Lower lobe of right lung (tissue), 2 donors: ENCODE data around the gene BGN. TPM values are rescaled to one million over a fixed set of nuclear protein-coding genes. Genes with fewer than 3 reads are reported as not detected.

ENCODE experiments used
- ATAC-seq, 2 donors: fragments of 200-7000 bp; cut with Tn5 transposase; one replicate each; pipeline ENCODE4 v1.9.1; 2020 to 2022; ENCODE audit warnings: mild to moderate bottlenecking in 2 of 2, moderate library complexity in 2 of 2
- DNase-seq: peaks from one replicate; pipeline ENCODE4 v3.0.0-alpha.2; 2020
- H3K27ac ChIP-seq: fragments of 200-600 bp; one replicate; pipeline ENCODE4 v1.8.0; 2022
- H3K27me3 ChIP-seq: fragments of 200-600 bp; one replicate; pipeline ENCODE4 v1.8.0; 2022; ENCODE audit warnings: low read depth
- H3K36me3 ChIP-seq: fragments of 200-600 bp; one replicate; pipeline ENCODE4 v1.8.0; 2022; ENCODE audit warnings: mild to moderate bottlenecking
- H3K4me1 ChIP-seq: fragments of 200-600 bp; one replicate; pipeline ENCODE4 v1.8.0; 2022
- H3K4me3 ChIP-seq: fragments of 200-600 bp; one replicate; pipeline ENCODE4 v1.8.0; 2022; ENCODE audit warnings: mild to moderate bottlenecking
- H3K9me3 ChIP-seq: fragments of 200-600 bp; one replicate; pipeline ENCODE4 v1.8.0; 2022
- CTCF ChIP-seq: fragments of 200-600 bp; IDR thresholded peaks from one replicate; pipeline ENCODE4 v1.8.0; 2022; ENCODE audit warnings: antibody characterized with exemption, mild to moderate bottlenecking
- intact Hi-C: fragments of 100-400 bp; cut with DNase I; formaldehyde crosslinking; loops from one replicate; pipeline ENCODE4 v1.11.0; 2022
- long read RNA-seq: library from polyadenylated mRNA; unstranded; transcript quantifications from one replicate; pipeline ENCODE4 v2.0.0, GENCODE V29; 2021
- total RNA-seq: library from RNA; stranded (reverse); fragmentation: NEBNext Ultra II Directional; extraction: Animal tissue kit (Norgen Biotek cat#: 25700); gene quantifications from one replicate; pipeline ENCODE4 v1.2.1, GENCODE V29; 2021
- donor health status: DM: no; HTN: yes; CAD: no; lungs with severe emphysema.

BGN gene
- 157 TPM for total RNA-seq
- long read RNA-seq, transcript BGN-201 (8 exons, 2,402 nt): major isoform, 97 of 176 reads
- long read RNA-seq, partial matches to known transcripts: 78 of 176 reads
- long read RNA-seq, other reads (novel, unspliced or antisense): 1 of 176 reads

- H3K4me3 ChIP-seq: peak within 1 kb of the TSS; percentile 44
- no peaks in the 10 kb centered on the region for H3K9me3 ChIP-seq
- ATAC-seq (peak; percentile 16 to 34), DNase-seq (no peak)
- H3K27me3 ChIP-seq: no peaks in the 10 kb centered on the region
- no peaks in the 10 kb centered on the region for H3K36me3 ChIP-seq
- H3K4me1 ChIP-seq: no peaks in the 10 kb centered on the region
- peak; percentile 9 for TF ChIP-seq CTCF
- H3K27ac ChIP-seq: peak within 1 kb of the TSS; percentile 46
- intact Hi-C loops: no loop called here
These were observed at the start of gene BGN for GRCh38 chrX:153494541-153495361. Gene BGN (plus strand): TSS chrX:153494980. CDS start chrX:153504632, 9,652 bp downstream.

- Histone ChIP-seq H3K36me3 (peaks cover 13% of the 10 kb centered on the region), H3K27ac (no peak overlapping the region), H3K4me3 (no peak overlapping the region), H3K4me1 (no peaks in the 10 kb centered on the region), H3K27me3 (no peaks in the 10 kb centered on the region), H3K9me3 (no peaks in the 10 kb centered on the region)
- DNase-seq: no peak
- ATAC-seq: no peak
- intact Hi-C loops: no loop called here
- TF ChIP-seq CTCF: no peak
These were observed 49.5 kb upstream of the BGN start for GRCh38 chrX:153445106-153445855.

- Histone ChIP-seq H3K27me3 (no peaks in the 10 kb centered on the region), H3K4me3 (no peak within 1 kb of the TSS), H3K27ac (no peak within 1 kb of the TSS), H3K36me3 (peaks cover 13% of the 10 kb centered on the region), H3K4me1 (no peaks in the 10 kb centered on the region), H3K9me3 (no peaks in the 10 kb centered on the region)
- DNase-seq (no peak), ATAC-seq (no peak)
- intact Hi-C loops: no loop called here
- TF ChIP-seq CTCF: no peak
These were observed 48.7 kb upstream of the BGN start, which contains the start of gene TREX2 for GRCh38 chrX:153445856-153446635. Gene TREX2 (minus strand): TSS chrX:153446056. CDS start chrX:153445430, 626 bp downstream.

GRCh38 chrX:153446636-153446936, 48.2 kb upstream of the BGN start:
- no peak for TF ChIP-seq CTCF
- intact Hi-C loops: no loop called here
- Histone ChIP-seq H3K9me3 (no peaks in the 10 kb centered on the region), H3K4me3 (no peak overlapping the region), H3K4me1 (no peaks in the 10 kb centered on the region), H3K27me3 (no peaks in the 10 kb centered on the region), H3K36me3 (peaks cover 13% of the 10 kb centered on the region), H3K27ac (no peak overlapping the region)
- DNase-seq (no peak), ATAC-seq (no peak)

- Histone ChIP-seq H3K4me3 (no peak overlapping the region), H3K9me3 (no peaks in the 10 kb centered on the region), H3K4me1 (no peaks in the 10 kb centered on the region), H3K27me3 (no peaks in the 10 kb centered on the region), H3K36me3 (peaks cover 13% of the 10 kb centered on the region), H3K27ac (no peak overlapping the region)
- TF ChIP-seq CTCF: no peak
- ATAC-seq: no peak
- no peak for DNase-seq
- intact Hi-C loops: no loop called here
These were observed 47.7 kb upstream of the BGN start for GRCh38 chrX:153446950-153447580.
